SH-SY5Y (cell line): Measurements from ENCODE around the gene ITIH6.

Experiments
- GATA2 ChIP-seq: IDR thresholded peaks from 2 replicates; pipeline ENCODE4 v1.6.1; 2011; ENCODE audit warnings: mild to moderate bottlenecking, low read depth, low read length
- GATA3 ChIP-seq: IDR thresholded peaks from 2 replicates; pipeline ENCODE4 v1.6.1; 2011; ENCODE audit warnings: low read depth, mild to moderate bottlenecking, low read length, moderate library complexity

DNA sequence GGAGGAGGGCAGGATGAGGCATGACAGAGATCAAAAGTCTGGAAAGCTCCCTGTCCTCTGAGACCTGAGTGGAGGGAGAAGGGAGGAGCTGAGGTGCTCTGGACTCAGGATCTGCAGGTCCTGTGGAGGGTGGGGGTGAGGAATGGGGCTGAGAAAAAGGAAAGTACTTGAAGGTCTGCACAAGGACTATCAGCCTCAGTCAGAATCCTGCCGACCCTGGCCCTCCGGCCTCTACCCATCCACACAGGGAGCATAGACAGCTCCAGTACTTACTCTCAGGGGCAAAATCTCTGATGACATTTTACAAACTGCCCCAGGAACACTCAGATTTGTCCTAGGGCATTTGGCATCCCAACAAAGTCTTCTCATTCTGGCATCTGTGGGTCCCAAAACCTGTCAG is 991 bp upstream of the ITIH6 start:
- TF ChIP-seq GATA3, result no peak
- no peak for TF ChIP-seq GATA2
